ENCODE results near the gene KCNK2.

Gene KCNK2

DNA sequence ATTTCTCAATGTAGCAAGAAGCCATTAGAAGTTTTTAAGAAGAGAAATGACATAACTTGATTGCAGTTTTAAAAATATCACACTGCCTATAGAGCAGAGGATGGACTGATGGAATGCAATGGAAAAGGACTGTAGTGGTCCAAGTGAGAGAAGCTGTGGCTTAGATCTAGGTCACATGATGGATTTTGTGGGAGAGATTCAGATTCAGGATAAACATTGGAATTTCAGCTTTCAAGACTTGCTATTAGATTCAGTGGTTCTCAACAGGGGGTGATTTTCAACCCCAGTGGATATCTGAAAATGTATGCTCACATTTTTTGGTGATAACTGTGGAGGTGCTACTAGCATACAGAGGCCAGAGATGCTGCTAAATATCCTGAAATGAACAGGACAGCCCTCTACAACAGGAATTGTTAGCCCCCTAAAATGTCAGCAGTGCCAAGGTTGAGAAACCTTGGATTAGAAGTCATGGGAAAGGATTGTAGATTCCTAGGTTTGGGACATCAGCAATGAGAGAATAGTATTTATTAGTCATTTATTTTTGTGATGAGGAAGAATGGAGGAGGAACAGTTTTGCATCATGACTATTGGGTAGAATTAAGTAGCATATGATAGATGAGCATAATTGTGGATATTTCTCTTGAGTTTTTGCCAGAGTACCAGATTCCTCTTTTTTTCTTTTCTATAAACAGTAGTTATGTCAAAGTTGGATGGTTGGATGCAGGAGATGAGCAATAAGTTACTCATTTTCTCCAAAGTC lies 30.1 kb upstream of the KCNK2 start:
- H3K4me2 ChIP-seq (ENCODE audit: low read length) = no peak overlapping the region
- no peak overlapping the region for H3K4me3 ChIP-seq (ENCODE audit: low read length)
- TF ChIP-seq, protein P1, sequence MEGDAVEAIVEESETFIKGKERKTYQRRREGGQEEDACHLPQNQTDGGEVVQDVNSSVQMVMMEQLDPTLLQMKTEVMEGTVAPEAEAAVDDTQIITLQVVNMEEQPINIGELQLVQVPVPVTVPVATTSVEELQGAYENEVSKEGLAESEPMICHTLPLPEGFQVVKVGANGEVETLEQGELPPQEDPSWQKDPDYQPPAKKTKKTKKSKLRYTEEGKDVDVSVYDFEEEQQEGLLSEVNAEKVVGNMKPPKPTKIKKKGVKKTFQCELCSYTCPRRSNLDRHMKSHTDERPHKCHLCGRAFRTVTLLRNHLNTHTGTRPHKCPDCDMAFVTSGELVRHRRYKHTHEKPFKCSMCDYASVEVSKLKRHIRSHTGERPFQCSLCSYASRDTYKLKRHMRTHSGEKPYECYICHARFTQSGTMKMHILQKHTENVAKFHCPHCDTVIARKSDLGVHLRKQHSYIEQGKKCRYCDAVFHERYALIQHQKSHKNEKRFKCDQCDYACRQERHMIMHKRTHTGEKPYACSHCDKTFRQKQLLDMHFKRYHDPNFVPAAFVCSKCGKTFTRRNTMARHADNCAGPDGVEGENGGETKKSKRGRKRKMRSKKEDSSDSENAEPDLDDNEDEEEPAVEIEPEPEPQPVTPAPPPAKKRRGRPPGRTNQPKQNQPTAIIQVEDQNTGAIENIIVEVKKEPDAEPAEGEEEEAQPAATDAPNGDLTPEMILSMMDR (IDR thresholded peaks at IDR 0.05; ENCODE audit: low read depth, low read length, poor library complexity, severe bottlenecking) = no peak
- TF ChIP-seq EZH2phosphoT487 (IDR thresholded peaks at IDR 0.05; ENCODE audit: borderline replicate concordance, low read length) = no peak
- H3K27ac ChIP-seq (ENCODE audit: low read depth, low read length) = no peak overlapping the region
- no peaks in the 10 kb centered on the region for H3K9me2 ChIP-seq (replicated peaks; ENCODE audit: control insufficient read depth, low read length)
- H4K20me1 ChIP-seq (ENCODE audit: control insufficient read depth, insufficient read depth, low read depth, low read length) = no peaks in the 10 kb centered on the region
- H3K27me3 ChIP-seq (ENCODE audit: control insufficient read depth, low read length) = no peaks in the 10 kb centered on the region
- H3K9me3 ChIP-seq (ENCODE audit: control insufficient read depth, insufficient read depth, low read length) = no peaks in the 10 kb centered on the region
- no peaks in the 10 kb centered on the region for H3K79me2 ChIP-seq (ENCODE audit: control insufficient read depth, low read length)
- H3F3A ChIP-seq (ENCODE audit: control insufficient read depth, insufficient read depth) = no peaks in the 10 kb centered on the region
- H3K36me3 ChIP-seq (ENCODE audit: control insufficient read depth, low read length) = no peaks in the 10 kb centered on the region
- no peaks in the 10 kb centered on the region for H3K4me1 ChIP-seq (ENCODE audit: control insufficient read depth, low read length)

DNA sequence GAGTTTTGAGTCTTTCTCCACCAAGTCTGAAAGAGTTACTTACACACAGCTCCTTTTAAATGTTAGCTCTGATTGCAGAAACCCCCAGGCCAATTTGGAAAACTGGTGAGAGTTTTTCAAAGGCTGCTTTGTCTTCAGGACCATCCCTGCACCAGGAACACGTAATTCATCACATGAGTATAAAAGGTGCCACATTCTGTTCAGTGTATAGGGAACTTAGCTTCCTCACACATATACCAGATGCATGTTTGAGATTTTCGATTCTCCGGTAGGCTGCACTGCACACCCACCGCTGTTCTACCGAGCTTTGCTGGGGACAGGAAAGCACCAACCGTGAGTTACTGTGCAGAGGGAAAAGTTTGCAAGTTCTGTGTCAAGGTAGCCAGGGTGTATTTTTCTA lies 28.3 kb upstream of the KCNK2 start:
- Histone ChIP-seq H3K4me3 (ENCODE audit: low read length) (no peak overlapping the region), H3F3A (ENCODE audit: control insufficient read depth, insufficient read depth) (no peaks in the 10 kb centered on the region), H3K79me2 (ENCODE audit: control insufficient read depth, low read length) (no peaks in the 10 kb centered on the region), H3K27ac (ENCODE audit: low read depth, low read length) (no peak overlapping the region), H3K36me3 (ENCODE audit: control insufficient read depth, low read length) (no peaks in the 10 kb centered on the region), H3K27me3 (ENCODE audit: control insufficient read depth, low read length) (no peaks in the 10 kb centered on the region), H3K9me2 (replicated peaks; ENCODE audit: control insufficient read depth, low read length) (no peaks in the 10 kb centered on the region), H3K4me2 (ENCODE audit: low read length) (no peak overlapping the region), H4K20me1 (ENCODE audit: control insufficient read depth, insufficient read depth, low read depth, low read length) (no peaks in the 10 kb centered on the region), H3K9me3 (ENCODE audit: control insufficient read depth, insufficient read depth, low read length) (no peaks in the 10 kb centered on the region), H3K4me1 (ENCODE audit: control insufficient read depth, low read length) (no peaks in the 10 kb centered on the region)
- TF ChIP-seq, protein P1 (IDR thresholded peaks at IDR 0.05; ENCODE audit: low read depth, low read length, poor library complexity, severe bottlenecking) = no peak
- TF ChIP-seq EZH2phosphoT487 (IDR thresholded peaks at IDR 0.05; ENCODE audit: borderline replicate concordance, low read length) = no peak

DNA sequence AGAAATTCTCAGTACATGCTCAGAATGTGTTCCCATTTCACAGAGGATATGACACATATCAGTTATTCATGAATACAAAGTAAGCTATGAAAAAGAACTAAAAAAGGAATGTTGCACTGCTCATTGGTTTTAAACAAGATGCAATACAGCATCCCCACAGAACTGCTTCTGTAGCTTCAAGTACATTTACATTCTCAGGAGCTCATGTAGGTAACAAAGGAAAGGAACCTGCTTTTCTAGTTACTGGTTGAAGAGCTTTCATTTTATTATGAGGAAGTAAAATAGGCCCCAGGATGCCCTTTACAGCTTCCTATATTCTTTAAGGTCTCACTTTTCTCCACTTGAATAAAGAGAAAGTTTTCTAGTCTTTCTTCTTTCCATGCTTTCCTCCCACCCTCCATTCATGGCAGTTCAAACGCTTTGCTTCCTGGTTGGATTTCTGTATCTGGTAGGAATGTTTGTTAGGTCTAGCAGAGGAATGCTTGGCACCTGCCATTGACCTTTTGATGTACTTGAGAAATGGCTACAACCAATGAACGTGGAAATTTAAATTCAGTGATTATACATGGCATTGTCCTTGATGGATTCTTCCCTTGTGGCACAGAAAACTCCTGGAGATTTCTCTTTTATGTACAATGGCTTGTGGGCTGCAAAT lies 27.1 kb upstream of the KCNK2 start:
- Histone ChIP-seq H3K79me2 (ENCODE audit: control insufficient read depth, low read length) (no peaks in the 10 kb centered on the region), H4K20me1 (ENCODE audit: control insufficient read depth, insufficient read depth, low read depth, low read length) (no peaks in the 10 kb centered on the region), H3K27ac (ENCODE audit: low read depth, low read length) (no peak overlapping the region), H3K36me3 (ENCODE audit: control insufficient read depth, low read length) (no peaks in the 10 kb centered on the region), H3K9me2 (replicated peaks; ENCODE audit: control insufficient read depth, low read length) (no peaks in the 10 kb centered on the region), H3K4me3 (ENCODE audit: low read length) (no peak overlapping the region), H3F3A (ENCODE audit: control insufficient read depth, insufficient read depth) (no peaks in the 10 kb centered on the region), H3K27me3 (ENCODE audit: control insufficient read depth, low read length) (no peaks in the 10 kb centered on the region), H3K9me3 (ENCODE audit: control insufficient read depth, insufficient read depth, low read length) (no peaks in the 10 kb centered on the region), H3K4me1 (ENCODE audit: control insufficient read depth, low read length) (no peaks in the 10 kb centered on the region), H3K4me2 (ENCODE audit: low read length) (no peak overlapping the region)
- no peak for TF ChIP-seq EZH2phosphoT487 (IDR thresholded peaks at IDR 0.05; ENCODE audit: borderline replicate concordance, low read length)
- TF ChIP-seq, protein P1 (IDR thresholded peaks at IDR 0.05; ENCODE audit: low read depth, low read length, poor library complexity, severe bottlenecking) = no peak
